VCaP (cell line): ENCODE measurements around the gene THUMPD2.

Experiments used
- H3K27ac ChIP-seq: fragments of 450-650 bp; 2 replicates; pipeline ENCODE4 v1.5.1; 2017
- CTCF ChIP-seq: fragments of 450-650 bp; conservative IDR thresholded peaks from 2 replicates; pipeline ENCODE4 v1.5.1; 2017; ENCODE audit warnings: mild to moderate bottlenecking, moderate library complexity

THUMPD2 gene

GRCh38 chr2:39706312-39706711, 72.7 kb downstream of the THUMPD2 start:
- no peak for TF ChIP-seq CTCF

DNA sequence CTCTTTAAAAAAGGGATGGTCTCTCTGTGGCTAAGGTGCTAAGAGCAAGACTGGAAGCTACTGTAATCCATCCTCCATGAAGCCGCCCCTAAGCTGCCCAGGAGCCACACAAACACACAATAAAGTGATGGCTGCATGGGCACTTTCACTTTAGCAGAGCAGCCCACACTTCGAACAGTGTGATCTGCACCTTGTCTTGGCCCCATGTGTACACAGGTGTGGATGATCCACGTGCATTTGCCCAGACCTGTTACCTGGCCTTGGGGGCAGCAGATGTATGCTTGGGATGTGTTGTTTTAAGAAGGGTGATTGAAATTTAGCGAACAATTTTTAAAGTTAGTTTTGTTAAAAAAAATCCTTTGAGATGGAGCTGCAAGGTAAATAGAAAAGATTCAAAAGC, 73.4 kb downstream of the THUMPD2 start:
- no peak for TF ChIP-seq CTCF
- H3K27ac ChIP-seq: no peak overlapping the region

More at GRCh38 chr2:39706312-39706711, 72.7 kb downstream of the THUMPD2 start:
- H3K27ac ChIP-seq: no peak overlapping the region

DNA sequence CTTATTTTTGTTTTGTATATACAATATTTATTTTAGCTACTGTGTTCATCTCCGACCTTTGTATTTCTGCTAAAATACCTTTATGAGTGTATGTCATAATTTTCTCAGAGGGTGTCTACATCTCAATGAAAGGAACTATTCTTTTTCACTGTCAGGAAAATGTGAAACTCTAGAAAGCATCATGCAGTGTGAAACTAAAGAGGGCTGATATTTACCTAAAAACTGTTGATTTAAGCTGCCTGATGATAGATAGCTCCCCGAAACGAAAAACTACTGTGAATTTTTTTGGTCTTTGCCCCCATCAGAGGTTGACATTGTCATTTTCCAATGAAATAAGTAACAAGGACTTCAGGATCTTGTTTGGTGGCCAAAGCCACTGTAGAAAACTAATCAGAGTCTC, 74.5 kb downstream of the THUMPD2 start:
- H3K27ac ChIP-seq: no peak overlapping the region
- no peak for TF ChIP-seq CTCF

DNA sequence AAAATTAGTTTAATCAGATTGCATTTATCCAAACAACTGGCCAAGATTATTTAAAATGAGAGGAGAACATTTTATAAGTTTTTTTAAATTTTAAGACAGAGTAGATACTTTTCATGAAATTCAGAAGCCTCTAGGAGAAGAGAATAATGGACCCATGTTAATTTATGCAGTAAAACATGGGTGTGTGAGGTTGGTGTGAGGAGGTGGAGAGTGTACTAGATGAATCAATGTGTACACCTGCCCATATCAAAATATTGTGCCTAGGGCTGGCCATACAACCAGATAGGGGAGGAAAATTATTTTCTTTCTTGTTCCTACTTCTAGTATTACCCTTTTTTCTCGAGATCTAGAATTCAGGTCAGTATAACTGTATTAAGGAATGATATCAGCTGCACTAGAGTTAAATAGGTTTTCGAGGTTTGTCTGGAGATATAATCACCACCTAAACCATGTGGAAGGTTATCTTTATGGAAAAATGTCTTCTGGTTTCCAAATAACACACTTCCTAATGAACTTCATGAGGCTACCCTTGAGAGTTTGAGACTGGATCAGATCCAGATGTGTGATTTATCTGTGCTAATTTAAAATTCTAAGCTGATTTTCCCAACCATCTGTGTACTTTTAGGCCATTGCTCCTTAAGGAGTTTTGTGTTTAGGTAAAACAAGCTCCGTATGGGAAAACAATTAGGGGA, 75.7 kb downstream of the THUMPD2 start:
- no peak overlapping the region for H3K27ac ChIP-seq
- no peak for TF ChIP-seq CTCF

GRCh38 chr2:39701137-39701536, 77.9 kb downstream of the THUMPD2 start:
- no peak for TF ChIP-seq CTCF
- no peak overlapping the region for H3K27ac ChIP-seq

DNA sequence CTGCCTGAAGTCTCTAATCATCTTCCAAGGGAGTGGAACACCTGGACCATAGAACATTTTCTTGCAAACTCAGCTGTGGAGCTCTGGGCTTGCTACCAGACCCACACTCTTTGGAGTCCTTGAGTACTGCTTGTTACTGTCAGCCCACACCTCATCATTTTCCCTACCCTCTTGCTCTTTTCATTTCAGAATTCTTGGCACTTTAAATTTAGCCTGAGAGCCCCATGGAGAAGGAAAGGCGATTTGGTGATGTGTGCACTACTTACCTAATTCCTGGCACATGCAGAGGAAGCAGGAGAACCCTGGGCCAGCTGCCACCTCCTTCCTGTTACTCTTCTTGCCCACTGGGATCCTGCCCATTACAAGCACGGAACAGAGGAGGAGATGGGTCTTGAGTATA, 81.6 kb downstream of the THUMPD2 start:
- TF ChIP-seq CTCF: no peak

GRCh38 chr2:39696838-39697237, 82.2 kb downstream of the THUMPD2 start:
- TF ChIP-seq CTCF: peak; percentile 66
- peak overlapping the region; percentile 26; the same call in 1 of the 2 replicates for H3K27ac ChIP-seq

More for the DNA sequence above, 81.6 kb downstream of the THUMPD2 start:
- peak overlapping the region; percentile 26; the same call in 1 of the 2 replicates for H3K27ac ChIP-seq
